ENCODE data around the gene ESPN. TPM values are rescaled to one million over a fixed set of nuclear protein-coding genes. Genes with fewer than 3 reads are reported as not detected.
A peak's percentile ranks its signal among the peaks of the same experiment; 100 is the strongest.

Gene ESPN
- total RNA-seq, 1 experiment from 2014 or later, result 9.3 TPM

- DNase-seq, result no peak
- Histone ChIP-seq H3K27me3 (ENCODE audit: control insufficient read depth, insufficient read depth, low read length) (peaks cover 84% of the 10 kb centered on the region), H3K4me3 (ENCODE audit: insufficient read depth, low read depth, low read length) (no peak overlapping the region), H3K36me3 (replicated peaks; ENCODE audit: control insufficient read depth, insufficient read depth, low read length) (no peaks in the 10 kb centered on the region)
Observed at GRCh38 chr1:6417961-6418667, 6.5 kb upstream of the ESPN start.

DNA sequence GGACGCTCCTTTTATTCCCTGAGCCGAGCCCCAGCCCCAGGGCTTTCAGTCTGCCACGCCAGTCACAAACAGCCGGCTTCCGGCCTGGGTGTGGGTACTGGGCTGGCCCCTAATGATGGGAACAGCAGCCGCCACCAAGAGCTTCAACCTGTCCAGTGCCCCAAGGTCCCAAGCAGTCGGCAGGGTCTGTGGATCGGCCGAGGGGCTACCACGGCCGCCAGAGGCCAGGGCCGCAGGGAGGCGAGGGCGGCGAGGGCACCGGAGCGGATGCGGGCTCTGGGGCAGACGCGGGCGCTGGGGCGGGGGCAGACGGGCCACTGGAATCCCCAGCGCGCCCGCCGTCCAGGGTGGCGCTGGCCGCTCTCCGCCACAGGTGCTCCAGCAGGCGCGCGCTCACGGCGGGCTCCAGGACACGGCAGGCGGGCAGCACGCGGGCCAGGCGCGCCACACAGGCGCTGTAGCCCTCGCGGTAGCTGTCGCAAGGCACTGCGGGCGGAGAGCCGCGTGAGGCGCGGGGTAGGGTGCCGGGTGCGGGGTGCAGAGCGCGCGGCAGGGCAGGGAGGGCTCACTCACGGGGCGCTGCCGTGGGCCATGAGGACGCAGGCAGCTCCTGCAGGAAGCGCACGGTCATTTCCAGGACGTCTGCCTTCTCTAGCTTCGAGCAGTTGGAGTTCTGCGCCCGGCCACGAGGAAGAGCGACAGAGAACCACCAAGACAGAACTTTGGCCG is 5.7 kb upstream of the ESPN start:
- Histone ChIP-seq H3K36me3 (replicated peaks; ENCODE audit: control insufficient read depth, insufficient read depth, low read length) (no peaks in the 10 kb centered on the region), H3K27me3 (ENCODE audit: control insufficient read depth, insufficient read depth, low read length) (peaks cover 91% of the 10 kb centered on the region), H3K4me3 (ENCODE audit: insufficient read depth, low read depth, low read length) (peak overlapping the region; percentile 42)
- DNase-seq, result peak; percentile 78

GRCh38 chr1:6419397-6419803 is 5.2 kb upstream of the ESPN start:
- H3K36me3 ChIP-seq (replicated peaks; ENCODE audit: control insufficient read depth, insufficient read depth, low read length), result no peaks in the 10 kb centered on the region
- DNase-seq, result peak; percentile 91
- peak overlapping the region; percentile 42 for H3K4me3 ChIP-seq (ENCODE audit: insufficient read depth, low read depth, low read length)
- H3K27me3 ChIP-seq (ENCODE audit: control insufficient read depth, insufficient read depth, low read length), result peaks cover 94% of the 10 kb centered on the region

DNA sequence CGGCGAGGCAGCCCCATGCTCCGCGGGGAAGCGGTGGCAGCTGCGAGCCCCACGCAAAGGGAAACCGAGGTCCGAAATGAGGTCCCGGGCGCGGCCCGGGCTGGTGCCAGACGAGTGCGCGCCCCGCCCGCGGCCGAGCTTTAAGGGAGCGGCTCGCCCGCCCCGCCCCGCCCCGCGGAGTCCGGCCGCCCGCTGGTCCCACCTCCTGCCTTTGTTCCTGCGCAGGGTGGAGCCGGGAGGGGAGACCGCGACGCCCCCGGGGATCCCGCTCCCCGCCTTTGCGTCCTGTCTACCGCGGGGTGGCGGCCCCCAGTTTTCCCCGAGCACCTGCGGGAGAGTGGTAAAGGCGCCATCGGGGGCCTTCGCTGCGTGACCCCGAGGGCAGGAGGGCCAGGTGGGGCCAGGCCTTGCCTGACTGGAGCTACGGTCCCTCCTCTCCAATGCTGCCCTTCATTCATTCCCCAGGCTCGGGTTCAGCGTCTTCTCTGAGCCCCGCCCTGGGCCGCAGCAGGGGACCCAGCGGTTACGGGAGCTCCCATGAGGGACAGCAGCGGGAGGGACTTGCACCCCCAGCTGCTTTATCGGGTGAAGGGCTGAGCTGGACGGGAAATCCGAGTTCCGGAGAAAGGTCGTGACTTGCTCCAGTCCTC is 4.6 kb upstream of the ESPN start, which contains the start of gene HES2:
Gene HES2, minus strand, starts transcription at position 116 of the 650 bp plus-strand sequence. Its CDS starts 99 bp downstream, at position 17.
- no peaks in the 10 kb centered on the region for H3K36me3 ChIP-seq (replicated peaks; ENCODE audit: control insufficient read depth, insufficient read depth, low read length)
- H3K4me3 ChIP-seq (ENCODE audit: insufficient read depth, low read depth, low read length), result peak within 1 kb of the TSS; percentile 42
- peak; percentile 93 for DNase-seq
- peaks cover 94% of the 10 kb centered on the region for H3K27me3 ChIP-seq (ENCODE audit: control insufficient read depth, insufficient read depth, low read length)

GRCh38 chr1:6420454-6421042 is 4.0 kb upstream of the ESPN start:
- peak overlapping the region; percentile 42; the same call in 1 of the 2 replicates for H3K4me3 ChIP-seq (ENCODE audit: insufficient read depth, low read depth, low read length)

GRCh38 chr1:6421266-6421665 is 3.3 kb upstream of the ESPN start:
- Histone ChIP-seq H3K27me3 (ENCODE audit: control insufficient read depth, insufficient read depth, low read length) (peaks cover 94% of the 10 kb centered on the region), H3K36me3 (replicated peaks; ENCODE audit: control insufficient read depth, insufficient read depth, low read length) (no peaks in the 10 kb centered on the region), H3K4me3 (ENCODE audit: insufficient read depth, low read depth, low read length) (no peak overlapping the region)
- peak; percentile 61 for DNase-seq

More at GRCh38 chr1:6420454-6421042, 4.0 kb upstream of the ESPN start:
- Histone ChIP-seq H3K36me3 (replicated peaks; ENCODE audit: control insufficient read depth, insufficient read depth, low read length) (no peaks in the 10 kb centered on the region), H3K27me3 (ENCODE audit: control insufficient read depth, insufficient read depth, low read length) (peaks cover 94% of the 10 kb centered on the region)
- DNase-seq, result peak; percentile 90

GRCh38 chr1:6423321-6423999 is 1.1 kb upstream of the ESPN start:
- H3K4me3 ChIP-seq (ENCODE audit: insufficient read depth, low read depth, low read length), result peak overlapping the region; percentile 17; the same call in 1 of the 2 replicates

DNA sequence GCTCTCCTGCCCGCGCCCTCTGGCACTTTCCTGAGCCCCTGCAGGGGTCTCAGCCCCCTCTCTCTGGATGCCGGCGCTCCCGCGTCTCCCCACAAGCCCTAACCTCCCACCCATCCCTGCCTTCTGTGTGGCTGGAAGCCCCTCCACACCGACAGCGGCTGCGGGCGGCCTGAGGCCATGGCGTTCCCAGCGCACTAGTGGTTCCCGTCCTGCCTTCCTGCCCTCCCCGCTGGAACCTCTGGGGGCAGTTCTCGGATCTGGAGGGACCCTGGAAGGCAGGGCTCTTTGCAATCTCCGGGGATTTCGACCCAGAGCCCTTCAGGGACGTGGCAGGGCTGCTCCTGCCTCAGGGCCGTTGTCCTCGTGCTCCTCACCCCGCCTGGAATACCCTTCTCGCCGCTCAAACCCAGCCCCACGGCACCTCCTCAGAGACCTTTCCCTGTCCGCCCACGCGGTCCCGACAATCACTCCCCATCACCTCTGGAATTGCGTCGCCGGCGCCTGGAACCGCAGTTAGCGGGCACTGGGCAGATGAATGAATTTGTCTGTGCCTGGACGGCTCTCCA is 493 bp upstream of the ESPN start:
- Histone ChIP-seq H3K4me3 (ENCODE audit: insufficient read depth, low read depth, low read length) (peak overlapping the region; percentile 17; the same call in 1 of the 2 replicates), H3K36me3 (replicated peaks; ENCODE audit: control insufficient read depth, insufficient read depth, low read length) (no peaks in the 10 kb centered on the region), H3K27me3 (ENCODE audit: control insufficient read depth, insufficient read depth, low read length) (peaks cover 76% of the 10 kb centered on the region)
- DNase-seq, result peak; percentile 91

More at GRCh38 chr1:6423321-6423999, 1.1 kb upstream of the ESPN start:
- Histone ChIP-seq H3K27me3 (ENCODE audit: control insufficient read depth, insufficient read depth, low read length) (peaks cover 83% of the 10 kb centered on the region), H3K36me3 (replicated peaks; ENCODE audit: control insufficient read depth, insufficient read depth, low read length) (no peaks in the 10 kb centered on the region)
- peak; percentile 96 for DNase-seq

DNA sequence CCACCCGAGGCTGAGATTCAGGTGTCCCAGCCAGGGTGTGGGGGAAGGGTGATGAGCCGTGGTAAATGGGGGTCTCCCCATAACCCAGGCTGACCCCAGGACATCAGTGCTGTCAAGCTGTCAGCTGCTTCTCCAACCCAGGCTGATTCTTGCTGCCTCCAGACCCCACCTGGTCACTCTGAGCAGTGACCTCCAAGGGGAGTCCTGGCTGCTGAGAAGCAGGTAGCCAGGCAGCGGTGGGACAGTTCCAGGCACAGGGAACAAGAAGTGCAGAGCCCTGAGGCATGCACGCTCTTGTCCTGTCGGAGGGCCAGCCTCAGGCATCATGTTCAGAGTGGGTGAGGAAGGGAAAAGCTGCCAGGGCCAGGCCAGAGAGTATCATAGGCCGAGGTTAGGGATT is 1.1 kb downstream of the ESPN start:
- H3K27me3 ChIP-seq (ENCODE audit: control insufficient read depth, insufficient read depth, low read length), result peaks cover 61% of the 10 kb centered on the region
- no peak for DNase-seq
- H3K4me3 ChIP-seq (ENCODE audit: insufficient read depth, low read depth, low read length), result no peak overlapping the region
- no peaks in the 10 kb centered on the region for H3K36me3 ChIP-seq (replicated peaks; ENCODE audit: control insufficient read depth, insufficient read depth, low read length)

GRCh38 chr1:6426277-6426971 is 1.8 kb downstream of the ESPN start:
- no peak for DNase-seq
- Histone ChIP-seq H3K4me3 (ENCODE audit: insufficient read depth, low read depth, low read length) (no peak overlapping the region), H3K27me3 (ENCODE audit: control insufficient read depth, insufficient read depth, low read length) (peaks cover 53% of the 10 kb centered on the region), H3K36me3 (replicated peaks; ENCODE audit: control insufficient read depth, insufficient read depth, low read length) (no peaks in the 10 kb centered on the region)

GRCh38 chr1:6426972-6427350 is 2.4 kb downstream of the ESPN start:
- H3K4me3 ChIP-seq (ENCODE audit: insufficient read depth, low read depth, low read length), result no peak overlapping the region
- peaks cover 48% of the 10 kb centered on the region for H3K27me3 ChIP-seq (ENCODE audit: control insufficient read depth, insufficient read depth, low read length)
- H3K36me3 ChIP-seq (replicated peaks; ENCODE audit: control insufficient read depth, insufficient read depth, low read length), result no peaks in the 10 kb centered on the region
- DNase-seq, result no peak

GRCh38 chr1:6427441-6428390 is 3.1 kb downstream of the ESPN start:
- Histone ChIP-seq H3K27me3 (ENCODE audit: control insufficient read depth, insufficient read depth, low read length) (peaks cover 45% of the 10 kb centered on the region), H3K36me3 (replicated peaks; ENCODE audit: control insufficient read depth, insufficient read depth, low read length) (no peaks in the 10 kb centered on the region), H3K4me3 (ENCODE audit: insufficient read depth, low read depth, low read length) (no peak overlapping the region)
- DNase-seq, result peak; percentile 62
